ENCODE data around the gene BAZ2B.

BAZ2B gene

GRCh38 chr2:159283529-159283928, 332.8 kb downstream of the BAZ2B start:
- Histone ChIP-seq H3K27ac (ENCODE audit: insufficient read depth in 1 of 2, low read depth in 1 of 2, low read length in 2 of 2, poor library complexity in 1 of 2, severe bottlenecking in 2 of 2) (no peak overlapping the region), H3K36me3 (ENCODE audit: control insufficient read depth in 4 of 4, insufficient read depth in 4 of 4, low read length in 3 of 4) (peaks cover 8 to 25% (median 12%) of the 10 kb centered on the region in 4 experiments), H3K4me3 (ENCODE audit: control insufficient read depth in 1 of 7, extremely low read depth in 1 of 7, insufficient read depth in 4 of 7, low read depth in 2 of 7, low read length in 6 of 7) (no peak overlapping the region), H3K4me1 (ENCODE audit: control extremely low read depth in 1 of 4, control insufficient read depth in 4 of 4, insufficient read depth in 4 of 4, low read length in 3 of 4) (peaks cover 4 to 23% (median 13%) of the 10 kb centered on the region in 4 experiments), H3K27me3 (replicated peaks in 2 of 5; ENCODE audit: control insufficient read depth in 4 of 5, insufficient read depth in 5 of 5, low read length in 4 of 5) (no peaks in the 10 kb centered on the region), H3K9me3 (ENCODE audit: control extremely low read depth in 1 of 5, control insufficient read depth in 4 of 5, insufficient read depth in 2 of 5, low read depth in 1 of 5, low read length in 4 of 5) (no peaks in the 10 kb centered on the region)
- no CpG with 5 or more reads among the region's 6 CpGs for WGBS (ENCODE audit: insufficient coverage)
- POLR2A ChIA-PET = interaction anchor here (0.6 kb wide), 1 partner anchor 70 kb away, joined by 3 read pairs; no protein-coding TSS in a partner anchor
- CTCF ChIA-PET = no interaction called here
- DNase-seq = peak in 1 of 3 donors; percentile 7

- Histone ChIP-seq H3K27ac (ENCODE audit: insufficient read depth in 1 of 2, low read depth in 1 of 2, low read length in 2 of 2, poor library complexity in 1 of 2, severe bottlenecking in 2 of 2) (no peak overlapping the region), H3K4me1 (ENCODE audit: control extremely low read depth in 1 of 4, control insufficient read depth in 4 of 4, insufficient read depth in 4 of 4, low read length in 3 of 4) (peaks cover 4 to 14% (median 8%) of the 10 kb centered on the region in 4 experiments), H3K27me3 (replicated peaks in 2 of 5; ENCODE audit: control insufficient read depth in 4 of 5, insufficient read depth in 5 of 5, low read length in 4 of 5) (no peaks in the 10 kb centered on the region), H3K4me3 (ENCODE audit: control insufficient read depth in 1 of 7, extremely low read depth in 1 of 7, insufficient read depth in 4 of 7, low read depth in 2 of 7, low read length in 6 of 7) (no peak overlapping the region), H3K9me3 (ENCODE audit: control extremely low read depth in 1 of 5, control insufficient read depth in 4 of 5, insufficient read depth in 2 of 5, low read depth in 1 of 5, low read length in 4 of 5) (no peaks in the 10 kb centered on the region), H3K36me3 (ENCODE audit: control insufficient read depth in 4 of 4, insufficient read depth in 4 of 4, low read length in 3 of 4) (peaks cover 8 to 31% (median 12%) of the 10 kb centered on the region in 4 experiments)
- 100% methylated on average over 3 of the region's 6 CpGs for WGBS (ENCODE audit: insufficient coverage)
- ChIA-PET POLR2A (no interaction called here), CTCF (interaction anchor here (1.3 kb wide), 1 partner anchor 9 kb away, joined by 4 read pairs; no protein-coding TSS in a partner anchor)
- DNase-seq = no peak
These were observed 335.3 kb downstream of the BAZ2B start for GRCh38 chr2:159281002-159281401.

- no peaks in the 10 kb centered on the region for H3K9me3 ChIP-seq (ENCODE audit: control extremely low read depth in 1 of 5, control insufficient read depth in 4 of 5, insufficient read depth in 2 of 5, low read depth in 1 of 5, low read length in 4 of 5)
- peaks cover 10 to 35% (median 15%) of the 10 kb centered on the region in 4 experiments for H3K36me3 ChIP-seq (ENCODE audit: control insufficient read depth in 4 of 4, insufficient read depth in 4 of 4, low read length in 3 of 4)
- CTCF ChIA-PET = no interaction called here
- peaks cover 0 to 2% (median under 1%) of the 10 kb centered on the region in 4 experiments for H3K4me1 ChIP-seq (ENCODE audit: control extremely low read depth in 1 of 4, control insufficient read depth in 4 of 4, insufficient read depth in 4 of 4, low read length in 3 of 4)
- no peaks in the 10 kb centered on the region for H3K27me3 ChIP-seq (replicated peaks in 2 of 5; ENCODE audit: control insufficient read depth in 4 of 5, insufficient read depth in 5 of 5, low read length in 4 of 5)
- H3K4me3 ChIP-seq (ENCODE audit: control insufficient read depth in 1 of 7, extremely low read depth in 1 of 7, insufficient read depth in 4 of 7, low read depth in 2 of 7, low read length in 6 of 7) = no peak overlapping the region
- WGBS (ENCODE audit: insufficient coverage) = no CpG with 5 or more reads among the region's 2 CpGs
- H3K27ac ChIP-seq (ENCODE audit: insufficient read depth in 1 of 2, low read depth in 1 of 2, low read length in 2 of 2, poor library complexity in 1 of 2, severe bottlenecking in 2 of 2) = no peak overlapping the region
- no peak for DNase-seq
- POLR2A ChIA-PET = no interaction called here
These were observed 336.6 kb downstream of the BAZ2B start for GRCh38 chr2:159279700-159280099.

- WGBS (ENCODE audit: insufficient coverage) = no CpG with 5 or more reads among the region's 1 CpG
- Histone ChIP-seq H3K27ac (ENCODE audit: insufficient read depth in 1 of 2, low read depth in 1 of 2, low read length in 2 of 2, poor library complexity in 1 of 2, severe bottlenecking in 2 of 2) (no peak overlapping the region), H3K4me3 (ENCODE audit: control insufficient read depth in 1 of 7, extremely low read depth in 1 of 7, insufficient read depth in 4 of 7, low read depth in 2 of 7, low read length in 6 of 7) (no peak overlapping the region), H3K9me3 (ENCODE audit: control extremely low read depth in 1 of 5, control insufficient read depth in 4 of 5, insufficient read depth in 2 of 5, low read depth in 1 of 5, low read length in 4 of 5) (peaks cover 0 to 3% (median 0%) of the 10 kb centered on the region in 5 experiments), H3K4me1 (ENCODE audit: control extremely low read depth in 1 of 4, control insufficient read depth in 4 of 4, insufficient read depth in 4 of 4, low read length in 3 of 4) (no peaks in the 10 kb centered on the region), H3K27me3 (replicated peaks in 2 of 5; ENCODE audit: control insufficient read depth in 4 of 5, insufficient read depth in 5 of 5, low read length in 4 of 5) (no peaks in the 10 kb centered on the region), H3K36me3 (ENCODE audit: control insufficient read depth in 4 of 4, insufficient read depth in 4 of 4, low read length in 3 of 4) (peaks cover 15 to 47% (median 28%) of the 10 kb centered on the region in 4 experiments)
- no peak for DNase-seq
- CTCF ChIA-PET = no interaction called here
- POLR2A ChIA-PET = no interaction called here
These were observed 341.2 kb downstream of the BAZ2B start for GRCh38 chr2:159275111-159275510.

- Histone ChIP-seq H3K36me3 (ENCODE audit: control insufficient read depth in 4 of 4, insufficient read depth in 4 of 4, low read length in 3 of 4) (peaks cover 11 to 33% (median 22%) of the 10 kb centered on the region in 4 experiments), H3K27me3 (replicated peaks in 2 of 5; ENCODE audit: control insufficient read depth in 4 of 5, insufficient read depth in 5 of 5, low read length in 4 of 5) (no peaks in the 10 kb centered on the region), H3K4me3 (ENCODE audit: control insufficient read depth in 1 of 7, extremely low read depth in 1 of 7, insufficient read depth in 4 of 7, low read depth in 2 of 7, low read length in 6 of 7) (no peak overlapping the region), H3K4me1 (ENCODE audit: control extremely low read depth in 1 of 4, control insufficient read depth in 4 of 4, insufficient read depth in 4 of 4, low read length in 3 of 4) (no peaks in the 10 kb centered on the region), H3K27ac (ENCODE audit: insufficient read depth in 1 of 2, low read depth in 1 of 2, low read length in 2 of 2, poor library complexity in 1 of 2, severe bottlenecking in 2 of 2) (no peak overlapping the region), H3K9me3 (ENCODE audit: control extremely low read depth in 1 of 5, control insufficient read depth in 4 of 5, insufficient read depth in 2 of 5, low read depth in 1 of 5, low read length in 4 of 5) (peaks cover 0 to 3% (median 0%) of the 10 kb centered on the region in 5 experiments)
- POLR2A ChIA-PET = no interaction called here
- CTCF ChIA-PET = interaction anchor here (0.8 to 1.6 kb wide), 3 partner anchors 9 to 25 kb away, joined by 3 to 4 read pairs (median 4); no protein-coding TSS in a partner anchor
- DNase-seq = no peak
- 98% methylated on average over 5 of the region's 5 CpGs for WGBS (ENCODE audit: insufficient coverage)
These were observed 344.2 kb downstream of the BAZ2B start for GRCh38 chr2:159272156-159272555.

GRCh38 chr2:159270744-159271379, 345.5 kb downstream of the BAZ2B start:
- ChIA-PET CTCF (interaction anchor here (1.4 kb wide), 1 partner anchor 11 kb away, joined by 4 read pairs; no protein-coding TSS in a partner anchor), POLR2A (no interaction called here)
- peaks cover 11 to 37% (median 22%) of the 10 kb centered on the region in 4 experiments for H3K36me3 ChIP-seq (ENCODE audit: control insufficient read depth in 4 of 4, insufficient read depth in 4 of 4, low read length in 3 of 4)
- WGBS (ENCODE audit: insufficient coverage) = 100% methylated on average over 3 of the region's 4 CpGs
- peaks cover 0 to 3% (median 0%) of the 10 kb centered on the region in 5 experiments for H3K9me3 ChIP-seq (ENCODE audit: control extremely low read depth in 1 of 5, control insufficient read depth in 4 of 5, insufficient read depth in 2 of 5, low read depth in 1 of 5, low read length in 4 of 5)
- H3K4me1 ChIP-seq (ENCODE audit: control extremely low read depth in 1 of 4, control insufficient read depth in 4 of 4, insufficient read depth in 4 of 4, low read length in 3 of 4) = no peaks in the 10 kb centered on the region
- no peak overlapping the region for H3K27ac ChIP-seq (ENCODE audit: insufficient read depth in 1 of 2, low read depth in 1 of 2, low read length in 2 of 2, poor library complexity in 1 of 2, severe bottlenecking in 2 of 2)
- no peak overlapping the region for H3K4me3 ChIP-seq (ENCODE audit: control insufficient read depth in 1 of 7, extremely low read depth in 1 of 7, insufficient read depth in 4 of 7, low read depth in 2 of 7, low read length in 6 of 7)
- H3K27me3 ChIP-seq (replicated peaks in 2 of 5; ENCODE audit: control insufficient read depth in 4 of 5, insufficient read depth in 5 of 5, low read length in 4 of 5) = no peaks in the 10 kb centered on the region
- no peak for DNase-seq
